Body of pancreas (tissue), 4 donors: ENCODE measurements around the gene YES1. TPM values are rescaled to one million over a fixed set of nuclear protein-coding genes. Genes with fewer than 3 reads are reported as not detected.
A peak's percentile ranks its signal among the peaks of the same experiment; 100 is the strongest.

ENCODE experiments used
- ATAC-seq: fragments of 150-250 bp; one replicate; pipeline ENCODE4 v1.9.1; 2016
- DNase-seq, 4 donors: peaks; one replicate each; pipeline ENCODE4 v3.0.0-alpha.2; 2019
- H3K27ac ChIP-seq, 4 donors: fragments of 200-600 bp; sonication (generic); 1 replicate in 3 of 4; 2 replicates in 1 of 4; pipeline versions ENCODE4 v1.5.1 to v1.6.1; 2016 to 2019; ENCODE audit warnings: mild to moderate bottlenecking in 1 of 4, mixed read lengths in 1 of 4, moderate library complexity in 1 of 4
- H3K27me3 ChIP-seq, 2 donors: fragments of 200-600 bp; sonication (generic); one replicate each; pipeline ENCODE4 v1.6.0; 2016; ENCODE audit warnings: mild to moderate bottlenecking in 1 of 2
- H3K36me3 ChIP-seq, 2 donors: fragments of 200-600 bp; sonication (generic); replicated peaks in 1 of 2; 2 replicates each; pipeline ENCODE4 v1.5.1; 2016; ENCODE audit warnings: low read depth in 2 of 2; ENCODE audit not compliant: insufficient read depth in 1 of 2
- H3K4me1 ChIP-seq: fragments of 200-600 bp; sonication (generic); one replicate; pipeline ENCODE4 v1.6.0; 2016
- H3K4me3 ChIP-seq, 2 donors: fragments of 200-600 bp; sonication (generic); 1 replicate in 1 of 2; 2 replicates in 1 of 2; pipeline ENCODE4 v1.5.1; 2016 to 2019
- H3K9me3 ChIP-seq, 3 donors: fragments of 200-600 bp; sonication (generic); 1 replicate in 2 of 3; 2 replicates in 1 of 3; pipeline ENCODE4 v1.5.1; 2016
- CTCF ChIP-seq, 7 experiments: fragments of 450-650 bp in 4 of 7; fragments of 200-600 bp in 3 of 7; sonication (generic) in 3 of 7; IDR thresholded peaks; one replicate each; pipeline ENCODE4 v1.5.1; 2016 to 2019; ENCODE audit warnings: antibody characterized with exemption in 7 of 7
- POLR2A ChIP-seq, 3 donors: fragments of 450-650 bp; IDR thresholded peaks; one replicate each; pipeline ENCODE4 v1.6.1; 2016; ENCODE audit warnings: antibody characterized with exemption in 3 of 3, mild to moderate bottlenecking in 2 of 3
- WGBS, 2 donors: methylation state at CpG; one replicate each; pipeline ENCODE4 v1.1.5; 2017; 5-methylcytosine and 5-hydroxymethylcytosine counted together
- intact Hi-C: fragments of 100-400 bp; cut with DNase I; formaldehyde crosslinking; loops from one replicate; pipeline ENCODE4 v1.15.1; 2023
- total RNA-seq, 2 donors: library from RNA; depleted of rRNA; stranded (reverse); fragments of >200 nt; gene quantifications; one replicate each; pipeline ENCODE4 v1.1.0, GENCODE V29; 2016

The YES1 gene
- total RNA-seq, 2 donors from 2014 or later, result 50.4 to 51.4 TPM

DNA sequence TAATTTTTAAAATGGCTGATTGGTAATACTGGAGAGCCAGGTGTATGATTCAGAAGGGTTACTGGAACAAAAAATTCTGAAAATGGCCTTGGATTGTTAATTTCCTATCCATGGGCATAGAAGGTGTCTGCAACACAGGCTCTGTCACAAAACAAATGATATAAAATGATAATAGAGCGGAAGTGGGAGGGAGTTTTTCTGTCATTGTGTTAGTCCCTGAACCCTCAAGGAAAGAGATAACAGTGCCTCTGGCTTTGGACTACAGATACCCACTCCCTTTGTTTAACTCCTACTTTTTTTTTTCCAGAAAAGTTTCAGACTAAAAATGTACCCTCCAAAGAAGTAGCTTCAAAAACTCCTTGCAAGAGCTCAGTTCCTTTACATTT is 28.0 kb upstream of the YES1 start:
- Histone ChIP-seq H3K27me3 (no peaks in the 10 kb centered on the region), H3K4me1 (peaks cover 13% of the 10 kb centered on the region), H3K9me3 (no peaks in the 10 kb centered on the region), H3K27ac (peak overlapping the region in 1 of 4 donors; percentile 34), H3K4me3 (no peak overlapping the region), H3K36me3 (no peaks in the 10 kb centered on the region)
- DNase-seq (no peak), ATAC-seq (no peak)
- intact Hi-C loops, result no loop called here
- WGBS, 2 donors, result 31 to 35% methylated on average over 1 of the region's 1 CpG
- TF ChIP-seq CTCF (IDR thresholded peaks at IDR 0.05), result no peak
- TF ChIP-seq POLR2A (IDR thresholded peaks at IDR 0.05), result no peak

- no peaks in the 10 kb centered on the region for H3K27me3 ChIP-seq
- H3K4me3 ChIP-seq, result no peak overlapping the region
- peak overlapping the region in 1 of 4 donors; percentile 34 for H3K27ac ChIP-seq
- 10 to 12% methylated on average over 11 to 14 of the region's 14 CpGs for WGBS, 2 donors
- intact Hi-C loops, result loop anchor here (10.0 kb wide), 1 partner anchor 215 kb away; no protein-coding TSS in a partner anchor
- peak; percentile 82 to 89 (median 85) for DNase-seq
- peak; percentile 93 for ATAC-seq
- H3K36me3 ChIP-seq, result no peaks in the 10 kb centered on the region
- peaks cover 13% of the 10 kb centered on the region for H3K4me1 ChIP-seq
- no peaks in the 10 kb centered on the region for H3K9me3 ChIP-seq
- TF ChIP-seq POLR2A (IDR thresholded peaks at IDR 0.05) (no peak), CTCF (IDR thresholded peaks at IDR 0.05) (peak; percentile 85 to 98 (median 88))
These were observed 27.4 kb upstream of the YES1 start for GRCh38 chr18:839224-840022.

- 88% methylated on average over 2 of the region's 2 CpGs for WGBS, 2 donors
- no peaks in the 10 kb centered on the region for H3K36me3 ChIP-seq
- H3K4me3 ChIP-seq, result no peak overlapping the region
- peaks cover 13% of the 10 kb centered on the region for H3K4me1 ChIP-seq
- no peak for DNase-seq
- ATAC-seq, result no peak
- intact Hi-C loops, result loop anchor here (10.0 kb wide), 1 partner anchor 213 kb away; no protein-coding TSS in a partner anchor
- no peaks in the 10 kb centered on the region for H3K9me3 ChIP-seq
- TF ChIP-seq CTCF (IDR thresholded peaks at IDR 0.05) (no peak), POLR2A (IDR thresholded peaks at IDR 0.05) (no peak)
- H3K27ac ChIP-seq, result no peak overlapping the region
- no peaks in the 10 kb centered on the region for H3K27me3 ChIP-seq
These were observed 25.9 kb upstream of the YES1 start for GRCh38 chr18:837922-838321.

DNA sequence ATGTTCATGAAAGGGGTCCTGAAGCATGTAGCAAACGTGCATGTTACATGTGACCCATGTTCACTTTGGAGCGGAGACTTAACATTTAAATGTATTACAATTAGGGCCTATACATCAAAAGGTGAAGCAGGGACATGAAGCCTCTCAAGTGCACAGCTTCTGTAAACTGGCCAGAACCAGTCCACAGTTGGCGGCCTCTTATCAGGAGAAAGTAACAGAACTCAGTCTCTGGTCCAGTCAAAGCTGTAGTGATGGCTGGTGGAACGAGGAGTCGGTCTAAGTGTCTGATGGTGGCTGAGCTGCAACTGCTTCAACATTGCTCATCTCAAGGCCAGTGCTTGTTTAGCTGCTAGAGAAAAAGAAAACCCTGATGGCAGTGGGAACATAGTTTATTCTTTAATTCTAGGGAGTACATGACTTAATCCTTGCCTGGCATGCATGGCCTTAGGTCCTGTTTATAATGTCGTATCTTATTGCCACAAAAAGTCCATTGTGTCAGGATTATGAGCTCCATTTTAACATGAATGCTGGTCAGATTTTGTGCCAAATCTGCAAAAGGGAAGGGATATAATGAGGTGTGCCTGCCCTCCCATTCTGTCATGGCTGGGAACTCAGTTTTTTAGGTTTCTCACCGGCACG is 22.2 kb upstream of the YES1 start:
- WGBS, 2 donors, result 78 to 82% methylated on average over 8 of the region's 8 CpGs
- Histone ChIP-seq H3K27me3 (no peaks in the 10 kb centered on the region), H3K9me3 (no peaks in the 10 kb centered on the region), H3K4me1 (peaks cover 3% of the 10 kb centered on the region), H3K36me3 (no peaks in the 10 kb centered on the region), H3K4me3 (no peak overlapping the region), H3K27ac (no peak overlapping the region)
- DNase-seq, result no peak
- intact Hi-C loops, result loop anchor here (5.0 to 10.0 kb wide), 2 partner anchors 92 to 209 kb away; no protein-coding TSS in a partner anchor
- TF ChIP-seq POLR2A (IDR thresholded peaks at IDR 0.05) (no peak), CTCF (IDR thresholded peaks at IDR 0.05) (no peak)
- no peak for ATAC-seq
